Measurements from ENCODE around the gene GJC1.
"Not testable (repeated sequence)": the region's sequence is repeated elsewhere in the genome, so short reads cannot be mapped to it uniquely, and the experiment has no call there.

The GJC1 gene

GRCh38 chr17:44837196-44837595 lies 7.1 kb upstream of the GJC1 start:
- Histone ChIP-seq H3K36me3 (ENCODE audit: insufficient read depth, low read length) (no peaks in the 10 kb centered on the region), H2AFZ (ENCODE audit: low read depth, low read length) (no peak overlapping the region), H3K27me3 (ENCODE audit: insufficient read depth, low read length) (no peaks in the 10 kb centered on the region), H3K4me3 (ENCODE audit: low read length) (no peak overlapping the region), H3K9me3 (ENCODE audit: low read length) (no peaks in the 10 kb centered on the region), H3K4me1 (ENCODE audit: insufficient read depth, low read length) (peaks cover 6% of the 10 kb centered on the region)

- H3K36me3 ChIP-seq (ENCODE audit: insufficient read depth, low read length) = no peaks in the 10 kb centered on the region
- no peaks in the 10 kb centered on the region for H3K9me3 ChIP-seq (ENCODE audit: low read length)
- peaks cover 21% of the 10 kb centered on the region for H3K4me1 ChIP-seq (ENCODE audit: insufficient read depth, low read length)
- no peak overlapping the region for H3K4me3 ChIP-seq (ENCODE audit: low read length)
- H3K27me3 ChIP-seq (ENCODE audit: insufficient read depth, low read length) = no peaks in the 10 kb centered on the region
- no peak overlapping the region for H2AFZ ChIP-seq (ENCODE audit: low read depth, low read length)
Measured at GRCh38 chr17:44832805-44833204, 2.7 kb upstream of the GJC1 start.

- Histone ChIP-seq H3K4me1 (ENCODE audit: insufficient read depth, low read length) (peaks cover 23% of the 10 kb centered on the region), H3K9me3 (ENCODE audit: low read length) (no peaks in the 10 kb centered on the region), H3K27me3 (ENCODE audit: insufficient read depth, low read length) (no peaks in the 10 kb centered on the region), H3K4me3 (ENCODE audit: low read length) (no peak overlapping the region), H2AFZ (ENCODE audit: low read depth, low read length) (no peak overlapping the region), H3K36me3 (ENCODE audit: insufficient read depth, low read length) (no peaks in the 10 kb centered on the region)
Measured at GRCh38 chr17:44831371-44831770, 1.3 kb upstream of the GJC1 start.

- peaks cover 5% of the 10 kb centered on the region for H3K36me3 ChIP-seq (ENCODE audit: insufficient read depth, low read length)
Measured at GRCh38 chr17:44830359-44831288, 537 bp upstream of the GJC1 start.

GRCh38 chr17:44828919-44829522 lies 1.1 kb downstream of the GJC1 start:
- Histone ChIP-seq H3K4me1 (ENCODE audit: insufficient read depth, low read length) (peaks cover 23% of the 10 kb centered on the region), H2AFZ (ENCODE audit: low read depth, low read length) (peak overlapping the region; percentile 96), H3K4me3 (ENCODE audit: low read length) (peak overlapping the region; percentile 100), H3K27me3 (ENCODE audit: insufficient read depth, low read length) (no peaks in the 10 kb centered on the region), H3K9me3 (ENCODE audit: low read length) (no peaks in the 10 kb centered on the region), H3K36me3 (ENCODE audit: insufficient read depth, low read length) (peaks cover 6% of the 10 kb centered on the region)

More at GRCh38 chr17:44830359-44831288, 537 bp upstream of the GJC1 start:
- Histone ChIP-seq H3K4me1 (ENCODE audit: insufficient read depth, low read length) (peaks cover 23% of the 10 kb centered on the region), H3K27me3 (ENCODE audit: insufficient read depth, low read length) (no peaks in the 10 kb centered on the region), H3K9me3 (ENCODE audit: low read length) (no peaks in the 10 kb centered on the region), H3K4me3 (ENCODE audit: low read length) (peak overlapping the region; percentile 100), H2AFZ (ENCODE audit: low read depth, low read length) (peak overlapping the region; percentile 96)

GRCh38 chr17:44827863-44828262 lies 2.2 kb downstream of the GJC1 start:
- Histone ChIP-seq H2AFZ (ENCODE audit: low read depth, low read length) (no peak overlapping the region), H3K9me3 (ENCODE audit: low read length) (no peaks in the 10 kb centered on the region), H3K4me3 (ENCODE audit: low read length) (peak overlapping the region; percentile 100), H3K4me1 (ENCODE audit: insufficient read depth, low read length) (peaks cover 21% of the 10 kb centered on the region), H3K36me3 (ENCODE audit: insufficient read depth, low read length) (peaks cover 9% of the 10 kb centered on the region), H3K27me3 (ENCODE audit: insufficient read depth, low read length) (no peaks in the 10 kb centered on the region)

- Histone ChIP-seq H3K36me3 (ENCODE audit: insufficient read depth, low read length) (peaks cover 9% of the 10 kb centered on the region), H2AFZ (ENCODE audit: low read depth, low read length) (no peak overlapping the region), H3K27me3 (ENCODE audit: insufficient read depth, low read length) (no peaks in the 10 kb centered on the region), H3K9me3 (ENCODE audit: low read length) (no peaks in the 10 kb centered on the region), H3K4me1 (ENCODE audit: insufficient read depth, low read length) (peaks cover 16% of the 10 kb centered on the region), H3K4me3 (ENCODE audit: low read length) (no peak overlapping the region)
Measured at GRCh38 chr17:44826123-44826790, 3.8 kb downstream of the GJC1 start.

- not testable (repeated sequence) for H3K9me3 ChIP-seq (ENCODE audit: low read length)
Measured at GRCh38 chr17:44825236-44825635, 4.9 kb downstream of the GJC1 start.

GRCh38 chr17:44820631-44821212 lies 9.4 kb downstream of the GJC1 start:
- Histone ChIP-seq H3K36me3 (ENCODE audit: insufficient read depth, low read length) (peaks cover 19% of the 10 kb centered on the region), H3K4me3 (ENCODE audit: low read length) (no peak overlapping the region), H3K9me3 (ENCODE audit: low read length) (no peaks in the 10 kb centered on the region), H2AFZ (ENCODE audit: low read depth, low read length) (no peak overlapping the region), H3K27me3 (ENCODE audit: insufficient read depth, low read length) (no peaks in the 10 kb centered on the region), H3K4me1 (ENCODE audit: insufficient read depth, low read length) (peaks cover 3% of the 10 kb centered on the region)

More at GRCh38 chr17:44825236-44825635, 4.9 kb downstream of the GJC1 start:
- H3K27me3 ChIP-seq (ENCODE audit: insufficient read depth, low read length); H3K36me3 ChIP-seq (ENCODE audit: insufficient read depth, low read length); H3K4me3 ChIP-seq (ENCODE audit: low read length); H2AFZ ChIP-seq (ENCODE audit: low read depth, low read length): not testable (repeated sequence)
- peaks cover 10% of the 10 kb centered on the region for H3K4me1 ChIP-seq (ENCODE audit: insufficient read depth, low read length)

- H3K4me1 ChIP-seq (ENCODE audit: insufficient read depth, low read length); H2AFZ ChIP-seq (ENCODE audit: low read depth, low read length); H3K4me3 ChIP-seq (ENCODE audit: low read length); H3K27me3 ChIP-seq (ENCODE audit: insufficient read depth, low read length); H3K9me3 ChIP-seq (ENCODE audit: low read length): not testable (repeated sequence)
- peaks cover 17% of the 10 kb centered on the region for H3K36me3 ChIP-seq (ENCODE audit: insufficient read depth, low read length)
Measured at GRCh38 chr17:44818508-44818907, 11.6 kb downstream of the GJC1 start.

- Histone ChIP-seq H3K36me3 (ENCODE audit: insufficient read depth, low read length) (peaks cover 16% of the 10 kb centered on the region), H3K4me3 (ENCODE audit: low read length) (no peak overlapping the region)
Measured at GRCh38 chr17:44812263-44812662, 17.8 kb downstream of the GJC1 start.

GRCh38 chr17:44808656-44809388 lies 21.3 kb downstream of the GJC1 start:
- peaks cover 46% of the 10 kb centered on the region for H3K36me3 ChIP-seq (ENCODE audit: insufficient read depth, low read length)
- H3K9me3 ChIP-seq (ENCODE audit: low read length); H3K4me1 ChIP-seq (ENCODE audit: insufficient read depth, low read length); H2AFZ ChIP-seq (ENCODE audit: low read depth, low read length); H3K27me3 ChIP-seq (ENCODE audit: insufficient read depth, low read length); H3K4me3 ChIP-seq (ENCODE audit: low read length): not testable (repeated sequence)

More at GRCh38 chr17:44812263-44812662, 17.8 kb downstream of the GJC1 start:
- Histone ChIP-seq H3K4me1 (ENCODE audit: insufficient read depth, low read length) (no peaks in the 10 kb centered on the region), H2AFZ (ENCODE audit: low read depth, low read length) (no peak overlapping the region), H3K9me3 (ENCODE audit: low read length) (peaks cover 5% of the 10 kb centered on the region), H3K27me3 (ENCODE audit: insufficient read depth, low read length) (no peaks in the 10 kb centered on the region)
